HG03571 (cell line): ENCODE data around the gene RTL5.

Source experiments
- ATAC-seq: cut with Tn5 transposase; IDR thresholded peaks from one replicate; pipeline ENCODE4 v1.9.1; 2021; ENCODE audit not compliant: unreplicated experiment

The RTL5 gene

DNA sequence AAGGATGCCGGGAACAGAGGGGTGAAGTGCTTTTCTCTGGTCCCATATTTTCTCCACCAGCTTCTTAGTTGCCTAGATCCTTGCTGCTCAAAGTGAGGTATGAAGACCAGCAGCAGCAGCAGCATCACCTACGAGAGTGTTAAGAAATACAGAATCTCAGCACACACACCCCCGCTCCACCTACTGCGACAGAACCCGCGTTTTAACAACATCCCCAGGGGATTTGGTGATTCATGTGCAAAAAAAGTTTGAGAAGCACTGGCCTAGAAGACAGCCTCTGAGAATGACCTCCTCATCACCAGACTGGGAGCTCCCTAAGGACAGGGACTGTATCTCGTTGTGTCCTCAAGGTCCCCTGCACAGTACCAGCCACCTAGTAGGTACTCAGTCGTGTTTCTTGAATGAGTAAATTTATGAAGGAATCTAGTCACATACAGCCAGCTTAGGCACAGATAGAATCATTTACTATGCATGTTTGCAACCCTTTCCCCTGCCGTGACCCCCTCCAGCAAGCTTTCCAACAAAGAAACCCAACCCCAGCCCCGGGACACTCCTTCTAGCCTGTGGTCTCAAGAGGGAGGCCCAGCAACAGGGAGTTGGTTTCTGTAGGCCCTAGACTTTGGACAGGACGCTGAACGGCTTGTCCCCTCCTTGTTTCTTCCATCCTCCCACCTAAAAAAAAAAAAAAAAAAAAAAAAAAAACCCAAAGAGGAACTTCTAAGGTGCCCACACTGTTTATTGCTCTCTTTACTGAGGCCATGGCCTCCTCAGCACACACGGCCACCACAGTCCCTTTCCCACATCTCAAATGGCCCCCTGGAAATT lies 21.5 kb downstream of the RTL5 start:
- ATAC-seq = no peak

GRCh38 chrX:72108666-72109065 lies 23.0 kb downstream of the RTL5 start:
- ATAC-seq = no peak

DNA sequence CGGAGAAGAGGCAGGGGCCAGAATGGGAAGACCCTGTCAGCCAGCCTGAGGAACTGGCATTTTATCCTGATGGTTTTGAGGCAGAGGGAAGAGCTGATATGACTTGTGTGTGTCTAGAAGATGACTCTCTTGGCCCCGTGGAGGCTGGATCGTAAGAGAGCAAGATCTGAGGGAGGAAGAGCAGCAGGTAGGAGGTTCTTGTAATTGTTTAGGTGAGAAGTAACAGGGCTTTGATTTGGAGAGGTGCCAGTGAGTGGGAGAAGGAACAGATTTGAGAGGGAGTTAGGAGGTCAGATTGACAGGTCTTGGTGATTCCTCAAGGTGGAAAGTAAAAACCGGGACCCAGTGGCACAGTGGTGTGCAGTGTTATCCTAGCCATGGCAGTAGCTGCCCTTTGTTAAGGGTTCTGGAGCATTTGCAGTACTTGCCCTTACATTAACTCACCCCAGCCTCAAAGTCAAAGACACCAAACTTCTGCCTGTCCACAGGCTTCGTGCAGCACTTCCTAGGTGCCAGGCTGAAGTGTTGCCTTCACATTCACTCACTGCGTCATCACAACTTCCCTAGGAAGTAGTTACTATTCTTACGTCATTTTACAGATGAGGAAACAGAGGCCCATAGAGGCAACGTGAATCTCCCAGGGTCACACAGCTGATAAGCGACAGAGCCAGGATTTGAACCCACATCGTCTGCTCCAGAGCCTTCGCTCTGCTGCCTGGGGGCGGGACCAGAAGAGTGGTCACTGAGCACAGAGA lies 23.7 kb downstream of the RTL5 start:
- ATAC-seq = no peak

DNA sequence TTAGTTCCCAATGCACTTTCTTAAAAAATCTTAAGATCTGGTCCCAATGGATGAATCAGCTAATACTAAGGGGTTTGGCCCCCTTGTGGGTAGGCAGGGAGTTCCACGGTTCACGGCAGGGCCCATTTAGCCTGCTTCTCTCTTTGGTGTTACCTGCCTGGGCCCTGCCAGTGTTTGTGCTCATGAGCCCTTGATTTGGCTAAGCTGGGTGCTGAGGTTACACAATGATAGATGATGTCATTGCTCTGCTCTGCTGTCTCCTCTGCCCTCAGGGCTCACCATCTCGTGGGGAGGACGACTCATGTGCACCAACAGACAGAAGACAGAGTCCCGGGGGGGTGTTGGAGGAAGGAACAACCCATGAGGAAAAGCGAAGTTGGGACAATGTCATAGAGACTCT lies 24.4 kb downstream of the RTL5 start:
- no peak for ATAC-seq

GRCh38 chrX:72105436-72105835 lies 26.3 kb downstream of the RTL5 start:
- ATAC-seq = no peak

DNA sequence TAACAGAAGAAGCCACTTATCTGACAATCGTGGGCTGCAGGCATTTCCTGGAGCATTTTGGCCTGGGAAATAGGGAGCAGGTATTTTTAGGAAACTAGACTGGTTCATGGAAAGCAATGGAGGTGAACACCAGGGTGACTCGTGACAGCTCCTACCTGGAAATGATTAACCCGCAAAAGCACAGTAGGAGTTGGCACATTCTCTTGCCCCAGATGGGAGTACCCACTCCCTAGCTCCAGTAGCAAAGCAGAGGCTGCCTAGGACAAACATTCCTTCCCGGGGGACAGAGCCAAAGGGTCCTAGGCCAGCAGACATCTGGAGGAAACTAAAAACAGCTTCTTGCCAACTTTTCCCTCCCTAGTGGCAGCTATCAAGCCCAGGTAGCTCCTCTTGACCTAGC lies 29.0 kb downstream of the RTL5 start:
- no peak for ATAC-seq

GRCh38 chrX:72102126-72102525 lies 29.6 kb downstream of the RTL5 start:
- ATAC-seq = no peak

DNA sequence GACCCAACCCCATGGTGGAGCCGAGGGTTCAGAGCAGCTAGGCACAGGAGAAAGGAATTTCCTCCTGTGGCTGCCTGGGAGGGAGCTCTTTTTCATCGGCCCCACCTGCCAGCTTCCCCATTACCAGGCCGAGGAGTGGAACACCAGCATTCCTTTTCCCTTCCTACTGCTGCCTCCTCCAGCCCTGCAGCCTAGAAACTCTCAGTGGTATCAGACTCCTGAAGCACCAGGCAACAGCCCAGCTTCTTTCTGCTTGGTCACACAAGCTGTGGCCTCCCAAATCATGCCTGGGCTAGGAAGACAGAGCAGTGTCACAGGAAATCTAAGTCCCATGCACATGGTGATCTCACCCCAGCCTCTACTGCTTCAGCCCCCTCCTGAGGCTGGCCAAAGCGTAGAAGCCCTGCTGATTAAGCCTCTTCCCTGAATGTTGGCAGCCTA lies 30.1 kb downstream of the RTL5 start:
- ATAC-seq = no peak

DNA sequence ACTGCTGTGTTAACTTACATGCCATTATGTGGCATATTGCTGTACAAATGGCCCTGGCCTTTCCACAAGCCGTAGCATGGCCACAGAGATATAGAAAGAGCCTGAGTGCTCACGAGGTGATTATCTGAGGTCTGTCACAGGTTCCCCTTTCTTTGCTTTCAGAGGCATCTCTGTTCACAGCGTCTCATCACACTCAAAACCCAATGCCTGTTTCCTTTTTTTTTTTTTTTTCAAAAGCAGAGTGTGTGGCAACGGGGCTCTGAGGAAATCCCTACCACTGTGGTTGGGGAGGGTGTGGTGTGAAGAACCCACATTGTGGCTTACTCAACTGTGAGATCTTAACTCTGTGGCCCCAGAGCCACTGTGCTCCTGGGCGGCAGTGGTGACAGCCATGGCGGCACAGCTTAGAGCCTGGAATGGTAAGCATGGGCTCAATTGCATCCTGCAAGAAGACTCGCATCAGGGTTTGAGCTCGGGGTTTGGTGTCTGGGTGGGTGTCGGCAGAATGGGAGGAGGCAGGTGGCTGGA lies 30.8 kb downstream of the RTL5 start:
- ATAC-seq = peak; percentile 86

- ATAC-seq = no peak
Observed at GRCh38 chrX:72100051-72100755, 31.5 kb downstream of the RTL5 start.

GRCh38 chrX:72097098-72097497 lies 34.6 kb downstream of the RTL5 start:
- ATAC-seq = no peak

DNA sequence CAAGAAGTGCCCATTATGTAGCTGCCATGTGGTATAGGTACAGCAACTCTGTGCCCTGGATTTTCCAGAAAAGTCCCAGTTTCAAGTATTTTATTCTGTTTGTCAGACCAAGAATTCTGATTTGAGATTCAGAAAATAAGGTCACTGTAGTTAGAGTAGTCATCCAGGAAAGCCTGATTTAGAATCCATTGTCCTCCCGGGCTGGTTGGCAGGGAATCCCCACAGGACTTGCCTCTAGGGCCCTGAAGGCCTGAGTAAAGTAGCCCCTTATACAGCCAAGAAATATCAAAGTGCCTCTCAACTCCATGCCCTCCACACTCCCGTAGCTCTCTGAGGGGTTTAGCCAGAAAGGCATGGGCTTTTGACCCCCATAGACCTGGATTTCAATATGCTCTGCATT lies 36.3 kb downstream of the RTL5 start:
- no peak for ATAC-seq

DNA sequence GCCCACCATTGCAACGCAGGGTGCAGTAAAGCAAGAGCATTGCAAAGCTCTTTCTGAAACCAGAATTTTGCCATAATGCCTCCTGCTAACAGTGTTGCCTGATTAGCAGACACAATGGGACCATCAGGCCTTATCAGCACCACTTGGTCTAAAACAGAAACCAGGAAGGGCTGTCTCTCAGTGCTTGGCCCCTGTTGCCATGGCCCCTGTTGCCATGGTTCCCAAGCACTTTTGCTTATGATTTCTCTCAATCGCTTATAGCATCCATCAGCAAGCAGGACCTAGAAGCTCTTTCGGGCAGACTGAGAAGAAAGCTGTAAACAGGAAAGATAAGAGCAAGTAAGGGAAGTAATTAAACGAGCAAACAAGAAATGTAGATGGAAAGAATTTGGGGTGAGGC lies 36.8 kb downstream of the RTL5 start:
- peak; percentile 68 for ATAC-seq

DNA sequence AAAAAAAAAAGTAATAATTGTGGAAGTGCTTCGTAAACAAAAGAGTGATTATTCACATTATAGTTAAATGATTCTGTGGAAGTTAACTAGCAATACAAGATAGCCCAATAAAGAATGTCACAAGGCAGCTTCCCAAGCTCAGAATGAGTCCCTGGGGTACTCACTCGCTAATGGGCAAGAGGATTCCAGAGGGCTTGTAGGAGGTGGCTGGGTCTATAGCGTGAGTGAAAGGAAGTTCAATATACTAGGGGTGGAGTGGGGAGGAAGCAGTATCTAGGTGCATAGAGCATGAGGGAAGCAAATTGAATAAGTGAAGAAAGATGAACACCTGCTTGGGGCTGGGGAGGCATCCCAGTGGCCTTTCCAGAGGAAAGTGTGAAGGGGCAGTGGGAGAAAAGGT lies 42.5 kb downstream of the RTL5 start:
- no peak for ATAC-seq

DNA sequence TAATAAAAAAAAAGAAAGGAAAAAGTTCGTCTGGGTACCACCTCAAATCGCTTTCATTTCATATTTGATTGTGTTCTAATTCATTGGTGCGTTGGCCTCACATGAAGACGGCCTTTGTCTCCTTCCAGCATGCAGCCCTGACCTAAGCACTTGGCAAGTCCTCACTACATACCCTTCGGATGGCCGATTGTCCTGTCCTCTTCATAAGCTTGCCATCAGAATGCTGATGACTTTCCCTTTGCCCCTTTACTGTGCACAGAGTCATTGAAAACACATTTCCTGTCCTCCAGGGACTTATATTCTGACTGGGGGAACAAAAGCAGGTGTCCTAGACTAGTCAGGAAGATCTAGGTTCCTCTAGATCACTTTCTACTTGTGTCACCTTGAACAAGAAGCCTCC lies 43.0 kb downstream of the RTL5 start:
- ATAC-seq = no peak

GRCh38 chrX:72086995-72087394 lies 44.7 kb downstream of the RTL5 start:
- ATAC-seq = no peak

DNA sequence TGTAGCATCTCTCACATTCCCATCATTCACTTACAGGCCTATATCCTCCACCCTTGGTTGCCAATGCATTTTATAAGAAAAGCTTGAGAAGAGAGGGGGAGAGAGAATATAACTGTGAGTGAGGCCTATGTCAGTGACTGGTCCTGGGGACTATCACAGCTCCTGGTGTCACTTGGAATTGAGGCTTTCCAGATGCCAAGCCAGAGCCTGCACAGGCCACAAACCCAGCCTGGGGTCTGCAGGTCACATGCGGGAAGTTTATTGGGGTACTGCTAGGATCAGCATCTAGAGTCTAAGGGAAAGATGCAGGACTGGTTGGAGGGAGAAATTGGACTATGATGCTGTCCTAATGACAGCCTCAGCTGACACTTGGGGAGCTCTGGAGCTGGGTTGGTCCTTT lies 47.6 kb downstream of the RTL5 start:
- no peak for ATAC-seq

GRCh38 chrX:72083291-72083690 lies 48.4 kb downstream of the RTL5 start:
- no peak for ATAC-seq

DNA sequence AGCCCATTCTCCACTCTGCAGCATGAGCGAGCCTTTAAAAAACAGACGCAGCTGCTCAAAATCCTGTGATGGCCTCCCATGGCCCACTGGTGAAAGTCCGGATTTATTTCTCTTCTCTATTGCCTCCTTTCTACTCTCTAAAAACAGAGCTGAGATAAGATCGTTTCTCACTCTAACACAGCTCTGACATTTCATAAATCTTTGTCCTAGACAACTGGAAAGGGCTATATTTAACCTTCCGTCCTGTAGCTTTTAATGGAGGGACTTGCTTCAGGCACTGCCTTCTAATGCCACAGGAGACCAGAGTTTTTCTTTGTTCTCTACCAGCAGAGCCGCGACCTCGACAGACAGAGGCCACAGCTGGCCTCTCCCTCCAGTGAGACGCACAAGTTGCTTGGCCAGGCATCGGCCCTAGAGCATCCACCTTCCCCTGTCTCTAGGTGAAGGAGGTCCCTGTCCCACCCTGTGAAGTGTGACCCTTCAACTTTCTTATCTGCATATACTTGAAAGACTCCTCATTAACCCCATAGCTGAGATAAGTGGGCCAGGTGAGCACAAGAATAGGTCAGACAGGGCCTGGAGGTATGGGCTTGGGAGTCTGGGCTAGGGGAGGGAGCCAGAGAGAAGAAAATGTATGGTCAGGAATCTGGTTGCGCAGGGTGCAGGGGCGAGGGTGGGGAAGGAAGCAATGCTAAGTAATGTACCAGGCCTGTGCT lies 50.0 kb downstream of the RTL5 start:
- no peak for ATAC-seq

DNA sequence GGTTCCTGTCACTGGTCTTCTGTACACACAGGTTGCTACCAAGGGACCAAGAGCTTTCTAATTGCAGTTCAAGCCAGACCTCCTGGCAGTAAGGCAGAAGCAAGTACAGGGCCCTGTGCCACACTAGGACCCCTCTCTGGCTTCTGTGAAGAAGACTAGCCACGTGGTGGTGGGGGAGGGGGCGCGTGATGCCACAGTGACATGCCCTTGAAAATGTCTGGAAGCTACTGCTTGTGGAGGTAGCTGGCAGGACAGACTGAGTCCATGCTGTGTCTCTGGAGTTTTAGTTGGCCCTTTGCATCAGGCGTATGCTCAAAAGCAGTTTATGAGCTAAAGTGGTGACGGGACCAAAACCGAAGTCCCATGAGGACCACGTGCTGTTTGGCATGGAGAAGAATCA lies 50.9 kb downstream of the RTL5 start:
- no peak for ATAC-seq

DNA sequence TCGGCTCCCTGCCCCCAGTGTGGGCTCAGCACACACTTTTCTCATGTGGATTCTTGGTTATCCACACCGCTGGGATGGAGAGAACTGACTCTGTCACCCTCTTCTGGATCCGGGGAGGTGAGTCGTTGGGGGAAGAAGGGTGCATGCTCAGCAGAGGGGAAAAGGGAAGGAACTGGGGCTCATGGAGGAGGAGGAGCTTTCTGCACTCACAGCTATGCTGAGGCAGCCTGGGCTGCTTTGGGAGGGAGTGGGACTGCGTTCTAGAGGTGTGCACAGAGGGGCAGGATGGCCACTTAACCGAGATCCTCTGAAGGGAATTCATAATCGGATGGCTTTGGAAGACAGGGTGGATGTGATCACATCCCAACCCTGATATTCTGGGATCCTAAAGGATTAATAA lies 51.6 kb downstream of the RTL5 start:
- ATAC-seq = no peak
